SU-DHL-6 (cell line): ENCODE data around the gene PLPP3.

Experiments used
- H2AFZ ChIP-seq: fragments of 200-600 bp; sonication (generic); 2 replicates; pipeline ENCODE4 v1.6.1; 2014; ENCODE audit warnings: low read depth, mild to moderate bottlenecking, moderate library complexity, mixed read lengths, antibody characterized with exemption, low read length; ENCODE audit not compliant: severe bottlenecking
- H3F3A ChIP-seq: fragments of 200-600 bp; shearing (Covaris generic); 2 replicates; pipeline ENCODE4 v1.6.0; 2016; ENCODE audit warnings: antibody characterized with exemption, mild to moderate bottlenecking; ENCODE audit not compliant: insufficient read depth
- H3K27ac ChIP-seq: fragments of 200-600 bp; sonication (generic); 2 replicates; pipeline ENCODE4 v1.5.1; 2016; ENCODE audit warnings: low read depth, mild to moderate bottlenecking, low read length, moderate library complexity, mixed read lengths
- H3K27me3 ChIP-seq: fragments of 200-600 bp; sonication (generic), shearing (Covaris generic); 2 replicates; pipeline ENCODE4 v1.6.0; 2014; ENCODE audit warnings: mild to moderate bottlenecking, low read length
- H3K36me3 ChIP-seq: fragments of 200-600 bp; sonication (generic); 2 replicates; pipeline ENCODE4 v1.6.1; 2014; ENCODE audit warnings: mild to moderate bottlenecking, low read length, mixed read lengths
- H3K4me2 ChIP-seq: fragments of 300-600, 200-600 bp; shearing (Covaris generic), sonication (generic); 2 replicates; pipeline ENCODE4 v1.6.0; 2014; ENCODE audit warnings: low read length, low read depth, mild to moderate bottlenecking; ENCODE audit not compliant: poor library complexity, severe bottlenecking
- H3K4me3 ChIP-seq: fragments of 200-600 bp; sonication (generic); 2 replicates; pipeline ENCODE4 v1.5.1; 2014; ENCODE audit warnings: antibody characterized with exemption, low read length, mild to moderate bottlenecking, mixed read lengths; ENCODE audit not compliant: insufficient read depth, poor library complexity, severe bottlenecking
- H3K79me2 ChIP-seq: fragments of 200-600 bp; sonication (generic); 2 replicates; pipeline ENCODE4 v1.6.1; 2014; ENCODE audit warnings: mild to moderate bottlenecking, low read length, moderate library complexity; ENCODE audit not compliant: insufficient read depth
- H3K9ac ChIP-seq: fragments of 200-600 bp; sonication (generic); 2 replicates; pipeline ENCODE4 v1.7.0; 2014; ENCODE audit warnings: mild to moderate bottlenecking, low read length
- H3K9me2 ChIP-seq: fragments of 200-600 bp; sonication (generic); replicated peaks from 2 replicates; pipeline ENCODE4 v1.6.1; 2014; ENCODE audit warnings: low read length; ENCODE audit not compliant: insufficient read depth
- H3K9me3 ChIP-seq: fragments of 200-600 bp; sonication (generic); 2 replicates; pipeline ENCODE4 v1.6.1; 2014; ENCODE audit warnings: low read length, mixed read lengths; ENCODE audit not compliant: insufficient read depth
- H4K20me1 ChIP-seq: fragments of 200-600 bp; sonication (generic); 2 replicates; pipeline ENCODE4 v1.6.1; 2014; ENCODE audit warnings: low read depth, mild to moderate bottlenecking, antibody characterized with exemption, low read length, moderate library complexity, mixed read lengths
- CTCF ChIP-seq: fragments of 200-600 bp; sonication (generic); IDR thresholded peaks from one replicate; pipeline ENCODE4 v1.5.1; 2017; ENCODE audit warnings: antibody characterized with exemption, mild to moderate bottlenecking, low read length, moderate library complexity; ENCODE audit not compliant: insufficient read depth, poor library complexity, severe bottlenecking
- EZH2phosphoT487 ChIP-seq: fragments of 200-600 bp; sonication (generic), shearing (Covaris generic); conservative IDR thresholded peaks from 2 replicates; pipeline ENCODE4 v1.6.1; 2018; ENCODE audit warnings: mild to moderate bottlenecking, antibody characterized with exemption, low read length, moderate library complexity, mixed read lengths

PLPP3 gene

GRCh38 chr1:56571448-56571847, 7.9 kb downstream of the PLPP3 start:
- Histone ChIP-seq H3K27me3 (no peaks in the 10 kb centered on the region), H3K79me2 (no peaks in the 10 kb centered on the region), H4K20me1 (no peaks in the 10 kb centered on the region), H2AFZ (no peak overlapping the region), H3K4me2 (no peak overlapping the region), H3F3A (no peaks in the 10 kb centered on the region), H3K9me2 (no peaks in the 10 kb centered on the region), H3K27ac (no peak overlapping the region), H3K4me3 (no peak overlapping the region), H3K9ac (no peak overlapping the region), H3K36me3 (no peaks in the 10 kb centered on the region), H3K9me3 (no peaks in the 10 kb centered on the region)
- TF ChIP-seq CTCF, result no peak
- TF ChIP-seq EZH2phosphoT487, result no peak

GRCh38 chr1:56570924-56571372, 8.4 kb downstream of the PLPP3 start:
- no peaks in the 10 kb centered on the region for H3K79me2 ChIP-seq
- no peaks in the 10 kb centered on the region for H3K9me3 ChIP-seq

GRCh38 chr1:56569661-56570060, 9.7 kb downstream of the PLPP3 start:
- TF ChIP-seq EZH2phosphoT487 (no peak), CTCF (no peak)
- no peaks in the 10 kb centered on the region for H3F3A ChIP-seq
- H3K9ac ChIP-seq, result no peak overlapping the region
- no peaks in the 10 kb centered on the region for H3K79me2 ChIP-seq
- H3K9me3 ChIP-seq, result no peaks in the 10 kb centered on the region
- no peaks in the 10 kb centered on the region for H3K36me3 ChIP-seq
- no peak overlapping the region for H3K4me2 ChIP-seq
- no peaks in the 10 kb centered on the region for H3K9me2 ChIP-seq
- H3K27me3 ChIP-seq, result no peaks in the 10 kb centered on the region
- H3K4me3 ChIP-seq, result no peak overlapping the region
- no peak overlapping the region for H2AFZ ChIP-seq
- no peak overlapping the region for H3K27ac ChIP-seq
- no peaks in the 10 kb centered on the region for H4K20me1 ChIP-seq

More at GRCh38 chr1:56570924-56571372, 8.4 kb downstream of the PLPP3 start:
- no peak overlapping the region for H3K4me2 ChIP-seq
- TF ChIP-seq CTCF, result no peak
- no peak for TF ChIP-seq EZH2phosphoT487
- no peak overlapping the region for H3K9ac ChIP-seq
- H4K20me1 ChIP-seq, result no peaks in the 10 kb centered on the region
- H3K9me2 ChIP-seq, result no peaks in the 10 kb centered on the region
- H3K27ac ChIP-seq, result no peak overlapping the region
- H3K36me3 ChIP-seq, result no peaks in the 10 kb centered on the region
- no peaks in the 10 kb centered on the region for H3F3A ChIP-seq
- no peaks in the 10 kb centered on the region for H3K27me3 ChIP-seq
- H2AFZ ChIP-seq, result no peak overlapping the region
- H3K4me3 ChIP-seq, result no peak overlapping the region
